Endothelial cell of umbilical vein (primary cell): ENCODE data around the gene CENPU.

Experiments
- EZH2 ChIP-seq: IDR thresholded peaks from 2 replicates; pipeline ENCODE4 v1.6.1; 2012; ENCODE audit warnings: borderline replicate concordance, low read depth, mild to moderate bottlenecking, moderate library complexity, low read length, inconsistent platforms; ENCODE audit not compliant: severe bottlenecking
- FOS ChIP-seq: IDR thresholded peaks from 2 replicates; pipeline ENCODE4 v1.6.1; 2011; ENCODE audit warnings: mild to moderate bottlenecking, low read length, moderate library complexity, borderline replicate concordance; ENCODE audit not compliant: insufficient read depth
- JUN ChIP-seq: IDR thresholded peaks from 2 replicates; pipeline ENCODE4 v1.6.1; 2011; ENCODE audit warnings: borderline replicate concordance, low read depth; ENCODE audit not compliant: insufficient read length, insufficient read depth
- MYC ChIP-seq: IDR thresholded peaks from one replicate; pipeline ENCODE4 v1.6.1; 2011; ENCODE audit warnings: mild to moderate bottlenecking, low read depth, low read length
- POLR2A ChIP-seq: IDR thresholded peaks from 2 replicates; pipeline ENCODE4 v1.6.1; 2012; ENCODE audit warnings: low read depth, mild to moderate bottlenecking, control low read depth, low read length
- POLR2AphosphoS5 ChIP-seq: IDR thresholded peaks from 2 replicates; pipeline ENCODE4 v1.6.1; 2012; ENCODE audit warnings: low read depth, mild to moderate bottlenecking, control low read depth, low read length, moderate library complexity; ENCODE audit not compliant: insufficient read depth
- TF ChIP-seq, protein P1 (sequence below), 2 donors: IDR thresholded peaks; 1 replicate in 1 of 2; 2 replicates in 1 of 2; pipeline ENCODE4 v1.5.1; 2011; ENCODE audit warnings: low read length in 2 of 2, mild to moderate bottlenecking in 2 of 2, moderate library complexity in 2 of 2, control low read depth in 1 of 2, inconsistent platforms in 1 of 2, low read depth in 1 of 2; ENCODE audit not compliant: insufficient read depth in 1 of 2; ENCODE audit errors: extremely low read depth in 1 of 2
- TF ChIP-seq, protein P2 (sequence below): IDR thresholded peaks from 2 replicates; pipeline ENCODE4 v1.6.1; 2011; ENCODE audit not compliant: insufficient read depth, insufficient read length

DNA sequence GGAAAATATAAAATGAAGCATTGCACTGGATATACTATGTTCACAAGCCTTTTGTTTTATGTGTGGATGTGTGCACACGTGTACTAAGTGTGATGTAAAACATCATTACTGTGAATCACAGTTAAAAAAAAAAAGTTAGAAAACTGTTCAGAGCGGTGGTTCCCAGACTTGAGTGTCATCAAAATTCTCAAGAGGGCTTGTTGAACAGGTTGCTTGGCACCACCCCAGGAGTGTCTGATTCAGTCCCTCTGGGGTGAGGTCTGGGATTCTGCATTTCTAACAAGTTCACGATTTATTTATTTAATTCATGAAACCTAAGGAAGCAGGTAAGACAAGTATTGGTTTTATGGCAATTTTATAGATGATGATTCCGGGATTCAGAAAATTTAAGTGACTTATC is 1.8 kb downstream of the CENPU start:
- TF ChIP-seq POLR2A (no peak), POLR2AphosphoS5 (no peak), JUN (no peak), EZH2 (no peak), FOS (no peak), MYC (no peak)
- TF ChIP-seq, protein P1, sequence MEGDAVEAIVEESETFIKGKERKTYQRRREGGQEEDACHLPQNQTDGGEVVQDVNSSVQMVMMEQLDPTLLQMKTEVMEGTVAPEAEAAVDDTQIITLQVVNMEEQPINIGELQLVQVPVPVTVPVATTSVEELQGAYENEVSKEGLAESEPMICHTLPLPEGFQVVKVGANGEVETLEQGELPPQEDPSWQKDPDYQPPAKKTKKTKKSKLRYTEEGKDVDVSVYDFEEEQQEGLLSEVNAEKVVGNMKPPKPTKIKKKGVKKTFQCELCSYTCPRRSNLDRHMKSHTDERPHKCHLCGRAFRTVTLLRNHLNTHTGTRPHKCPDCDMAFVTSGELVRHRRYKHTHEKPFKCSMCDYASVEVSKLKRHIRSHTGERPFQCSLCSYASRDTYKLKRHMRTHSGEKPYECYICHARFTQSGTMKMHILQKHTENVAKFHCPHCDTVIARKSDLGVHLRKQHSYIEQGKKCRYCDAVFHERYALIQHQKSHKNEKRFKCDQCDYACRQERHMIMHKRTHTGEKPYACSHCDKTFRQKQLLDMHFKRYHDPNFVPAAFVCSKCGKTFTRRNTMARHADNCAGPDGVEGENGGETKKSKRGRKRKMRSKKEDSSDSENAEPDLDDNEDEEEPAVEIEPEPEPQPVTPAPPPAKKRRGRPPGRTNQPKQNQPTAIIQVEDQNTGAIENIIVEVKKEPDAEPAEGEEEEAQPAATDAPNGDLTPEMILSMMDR (IDR thresholded peaks at IDR 0.05; ENCODE audit: extremely low read depth in 1 of 2, insufficient read depth in 1 of 2, low read depth in 1 of 2, low read length in 2 of 2) = no peak
- TF ChIP-seq, protein P2, sequence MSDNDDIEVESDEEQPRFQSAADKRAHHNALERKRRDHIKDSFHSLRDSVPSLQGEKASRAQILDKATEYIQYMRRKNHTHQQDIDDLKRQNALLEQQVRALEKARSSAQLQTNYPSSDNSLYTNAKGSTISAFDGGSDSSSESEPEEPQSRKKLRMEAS = no peak
